Upper lobe of left lung (tissue), 4 donors: Measurements from ENCODE around the gene DOCK11.

Source experiments
- CTCF ChIP-seq, 6 experiments: fragments of 450-650 bp in 4 of 6; fragments of 200-600 bp in 2 of 6; sonication (generic) in 2 of 6; IDR thresholded peaks; one replicate each; pipeline ENCODE4 v1.5.1; 2016 to 2019; ENCODE audit warnings: antibody characterized with exemption in 6 of 6
- EP300 ChIP-seq, 4 donors: sonication (generic); formaldehyde crosslinking; IDR thresholded peaks; one replicate each; pipeline ENCODE4 v1.5.1; 2017; ENCODE audit warnings: antibody characterized with exemption in 4 of 4, control low read depth in 2 of 4
- POLR2A ChIP-seq, 4 donors: fragments of 450-650 bp; IDR thresholded peaks; one replicate each; pipeline ENCODE4 v1.5.1; 2016 to 2017; ENCODE audit warnings: antibody characterized with exemption in 4 of 4, mild to moderate bottlenecking in 2 of 4
- POLR2AphosphoS5 ChIP-seq, 2 donors: sonication (generic); formaldehyde crosslinking; IDR thresholded peaks; one replicate each; pipeline ENCODE4 v1.5.1; 2017; ENCODE audit warnings: antibody characterized with exemption in 2 of 2

GRCh38 chrX:118669435-118669834, 173.8 kb downstream of the DOCK11 start:
- TF ChIP-seq CTCF (IDR thresholded peaks at IDR 0.05): no peak
- TF ChIP-seq EP300 (IDR thresholded peaks at IDR 0.05): no peak
- no peak for TF ChIP-seq POLR2AphosphoS5 (IDR thresholded peaks at IDR 0.05)
- no peak for TF ChIP-seq POLR2A (IDR thresholded peaks at IDR 0.05)
